Thyroid gland (tissue), 4 donors: Measurements from ENCODE around the gene NIPAL3.

ENCODE experiments used
- CTCF ChIP-seq, 6 experiments: fragments of 200-600 bp in 3 of 6; fragments of 450-650 bp in 3 of 6; sonication (generic) in 3 of 6; IDR thresholded peaks; one replicate each; pipeline ENCODE4 v1.5.1; 2016 to 2019; ENCODE audit warnings: antibody characterized with exemption in 6 of 6, mild to moderate bottlenecking in 2 of 6, inconsistent platforms in 1 of 6, moderate library complexity in 1 of 6
- POLR2A ChIP-seq, 2 donors: fragments of 450-650 bp; IDR thresholded peaks; one replicate each; pipeline ENCODE4 v1.6.1; 2017; ENCODE audit warnings: antibody characterized with exemption in 2 of 2, mild to moderate bottlenecking in 2 of 2, moderate library complexity in 1 of 2

GRCh38 chr1:24465099-24465498 is 49.5 kb downstream of the NIPAL3 start:
- TF ChIP-seq CTCF (IDR thresholded peaks at IDR 0.05) (no peak), POLR2A (IDR thresholded peaks at IDR 0.05) (no peak)
